ENCODE results near the gene HNRNPD.
"Not testable (repeated sequence)": the region's sequence is repeated elsewhere in the genome, so short reads cannot be mapped to it uniquely, and the experiment has no call there.

HNRNPD gene

GRCh38 chr4:82373816-82374625, at the start of gene HNRNPD:
Gene HNRNPD (minus strand): TSS chr4:82373991. CDS start chr4:82373678, 313 bp downstream.
- DNase-seq, result peak; percentile 93

- no peak for DNase-seq
Measured at GRCh38 chr4:82422616-82423015, 48.8 kb upstream of the HNRNPD start.

GRCh38 chr4:82421796-82422560, 48.2 kb upstream of the HNRNPD start:
- DNase-seq, result no peak

- DNase-seq, result no peak
Measured at GRCh38 chr4:82419451-82419850, 45.7 kb upstream of the HNRNPD start.

- no peak for DNase-seq
Measured at GRCh38 chr4:82415922-82416365, 42.2 kb upstream of the HNRNPD start.

- not testable (repeated sequence) for DNase-seq
Measured at GRCh38 chr4:82415061-82415460, 41.3 kb upstream of the HNRNPD start.

- DNase-seq, result no peak
Measured at GRCh38 chr4:82403725-82404124, 29.9 kb upstream of the HNRNPD start.

GRCh38 chr4:82402196-82402775, 28.5 kb upstream of the HNRNPD start:
- no peak for DNase-seq

- DNase-seq, result no peak
Measured at GRCh38 chr4:82401600-82401999, 27.8 kb upstream of the HNRNPD start.

GRCh38 chr4:82398263-82398662, 24.5 kb upstream of the HNRNPD start:
- no peak for DNase-seq

GRCh38 chr4:82397527-82397926, 23.7 kb upstream of the HNRNPD start:
- no peak for DNase-seq

GRCh38 chr4:82394896-82395295, 21.1 kb upstream of the HNRNPD start:
- no peak for DNase-seq

- DNase-seq, result not testable (repeated sequence)
Measured at GRCh38 chr4:82390061-82390460, 16.3 kb upstream of the HNRNPD start.

GRCh38 chr4:82388405-82388804, 14.6 kb upstream of the HNRNPD start:
- no peak for DNase-seq

GRCh38 chr4:82386312-82386711, 12.5 kb upstream of the HNRNPD start:
- not testable (repeated sequence) for DNase-seq

GRCh38 chr4:82382751-82383150, 9.0 kb upstream of the HNRNPD start:
- no peak for DNase-seq

- DNase-seq, result no peak
Measured at GRCh38 chr4:82381661-82382296, 8.0 kb upstream of the HNRNPD start.

GRCh38 chr4:82381235-82381634, 7.4 kb upstream of the HNRNPD start:
- DNase-seq, result no peak

GRCh38 chr4:82380831-82381230, 7.0 kb upstream of the HNRNPD start:
- DNase-seq, result no peak

- DNase-seq, result no peak
Measured at GRCh38 chr4:82380344-82380743, 6.6 kb upstream of the HNRNPD start.

- DNase-seq, result no peak
Measured at GRCh38 chr4:82376109-82376508, 2.3 kb upstream of the HNRNPD start.

- no peak for DNase-seq
Measured at GRCh38 chr4:82373486-82373815, 340 bp downstream of the HNRNPD start.
